HG02970 (cell line): ENCODE data around the gene SDK1.

ENCODE experiments used
- ATAC-seq: cut with Tn5 transposase; IDR thresholded peaks from one replicate; pipeline ENCODE4 v1.9.1; 2021; ENCODE audit warnings: mild to moderate bottlenecking, moderate library complexity, moderate number of reproducible peaks; ENCODE audit not compliant: unreplicated experiment, low FRiP score

The SDK1 gene

GRCh38 chr7:4196121-4196819 is 895.2 kb downstream of the SDK1 start:
- ATAC-seq, result no peak

GRCh38 chr7:4198301-4198700 is 897.2 kb downstream of the SDK1 start:
- no peak for ATAC-seq

- no peak for ATAC-seq
Observed at GRCh38 chr7:4200546-4201094, 899.6 kb downstream of the SDK1 start.

- ATAC-seq, result no peak
Observed at GRCh38 chr7:4201566-4201965, 900.5 kb downstream of the SDK1 start.

- no peak for ATAC-seq
Observed at GRCh38 chr7:4202154-4202736, 901.2 kb downstream of the SDK1 start.

- no peak for ATAC-seq
Observed at GRCh38 chr7:4202954-4203353, 901.9 kb downstream of the SDK1 start.

- no peak for ATAC-seq
Observed at GRCh38 chr7:4203626-4204512, 902.8 kb downstream of the SDK1 start.

- no peak for ATAC-seq
Observed at GRCh38 chr7:4204513-4205165, 903.6 kb downstream of the SDK1 start.

GRCh38 chr7:4205828-4206227 is 904.8 kb downstream of the SDK1 start:
- no peak for ATAC-seq

GRCh38 chr7:4207011-4207410 is 906.0 kb downstream of the SDK1 start:
- ATAC-seq, result no peak

- ATAC-seq, result no peak
Observed at GRCh38 chr7:4208086-4208485, 907.0 kb downstream of the SDK1 start.

- ATAC-seq, result no peak
Observed at GRCh38 chr7:4208586-4208985, 907.5 kb downstream of the SDK1 start.

- no peak for ATAC-seq
Observed at GRCh38 chr7:4209126-4209525, 908.1 kb downstream of the SDK1 start.

- no peak for ATAC-seq
Observed at GRCh38 chr7:4209966-4210365, 908.9 kb downstream of the SDK1 start.

- no peak for ATAC-seq
Observed at GRCh38 chr7:4210821-4211220, 909.8 kb downstream of the SDK1 start.

- ATAC-seq, result no peak
Observed at GRCh38 chr7:4211261-4211660, 910.2 kb downstream of the SDK1 start.

- no peak for ATAC-seq
Observed at GRCh38 chr7:4212376-4212775, 911.3 kb downstream of the SDK1 start.

- ATAC-seq, result no peak
Observed at GRCh38 chr7:4214291-4215155, 913.5 kb downstream of the SDK1 start.

- ATAC-seq, result no peak
Observed at GRCh38 chr7:4215176-4215720, 914.2 kb downstream of the SDK1 start.
